ENCODE results near the gene ANKEF1. TPM values are rescaled to one million over a fixed set of nuclear protein-coding genes. Genes with fewer than 3 reads are reported as not detected.

The ANKEF1 gene
- total RNA-seq, 1 experiment from 2014 or later = 11.6 TPM

DNA sequence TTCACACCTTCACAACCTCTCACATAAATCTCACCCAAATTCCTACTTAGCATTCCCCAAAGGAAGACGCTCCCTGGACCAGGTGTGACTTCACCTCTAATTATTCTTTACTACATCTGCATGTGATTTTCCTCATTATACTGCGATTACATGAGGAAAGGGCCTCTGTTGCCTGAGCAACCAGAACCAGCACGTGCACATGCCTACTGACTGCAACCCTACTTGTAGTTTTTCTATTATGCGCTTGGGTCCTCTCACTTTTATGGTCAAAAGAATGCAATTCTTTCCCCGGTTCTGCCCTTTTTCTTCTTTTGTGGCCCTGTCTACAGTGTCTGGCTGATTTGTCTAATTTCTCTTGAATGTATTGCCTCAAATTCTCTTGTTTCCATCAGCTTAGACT lies 20.4 kb upstream of the ANKEF1 start:
- ATAC-seq = no peak
- H3K4me3 ChIP-seq (ENCODE audit: low read length) = no peak overlapping the region
- H3K9me3 ChIP-seq (ENCODE audit: low read length) = no peaks in the 10 kb centered on the region
- no peak overlapping the region for H2AFZ ChIP-seq (ENCODE audit: low read length)
- no peaks in the 10 kb centered on the region for H3K9me2 ChIP-seq (replicated peaks; ENCODE audit: low read length)
- H3K9ac ChIP-seq (ENCODE audit: low read length) = no peak overlapping the region
- H3K36me3 ChIP-seq (ENCODE audit: low read depth, low read length) = no peaks in the 10 kb centered on the region
- intact Hi-C loops (cut with micrococcal nuclease) = no loop called here
- CTCF ChIA-PET = no interaction called here
- no peaks in the 10 kb centered on the region for H4K20me1 ChIP-seq (ENCODE audit: low read length)
- H3K4me1 ChIP-seq (ENCODE audit: insufficient read depth, low read length) = no peaks in the 10 kb centered on the region
- POLR2A ChIA-PET (ENCODE audit: unreplicated experiment) = no interaction called here
- no TSS peak for BruUV-seq (replicated peaks)
- no peaks in the 10 kb centered on the region for H3K79me2 ChIP-seq (ENCODE audit: low read length)
- no peak for DNase-seq
- H3K4me2 ChIP-seq (ENCODE audit: low read length) = no peak overlapping the region
- TF ChIP-seq EZH2phosphoT487 (IDR thresholded peaks at IDR 0.05; ENCODE audit: borderline replicate concordance, low read length) = no peak
- no peak for TF ChIP-seq CTCF (conservative IDR thresholded peaks at IDR 0.05; ENCODE audit: low read depth, low read length)
- TF ChIP-seq EZH2 (IDR thresholded peaks at IDR 0.05; ENCODE audit: low read length, unreplicated experiment) = no peak
- H3F3A ChIP-seq (ENCODE audit: low read length, unreplicated experiment) = no peaks in the 10 kb centered on the region
- no peak overlapping the region for H3K27ac ChIP-seq (ENCODE audit: low read length)
- H3K27me3 ChIP-seq (ENCODE audit: low read length) = peaks cover 46% of the 10 kb centered on the region

DNA sequence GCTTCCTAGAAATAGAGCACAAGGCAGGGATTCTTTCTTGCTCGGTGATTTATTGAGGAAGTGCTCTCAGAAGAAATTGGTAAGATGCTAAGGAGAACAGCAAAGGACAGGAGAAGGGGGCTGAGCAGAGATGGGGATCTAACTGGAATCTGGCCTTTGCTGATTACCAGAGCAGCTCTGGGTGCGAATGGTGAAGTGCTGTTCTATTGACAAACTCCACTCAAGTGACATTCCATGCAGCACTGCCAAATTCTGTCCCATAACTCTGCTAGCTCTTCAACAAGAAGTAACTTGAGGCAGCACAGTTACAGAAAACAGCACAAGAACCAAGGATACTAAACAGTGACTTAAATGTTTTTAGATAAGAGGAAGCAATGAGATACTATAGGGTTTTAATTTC lies 13.8 kb upstream of the ANKEF1 start:
- Histone ChIP-seq H2AFZ (ENCODE audit: low read length) (no peak overlapping the region), H3K9me3 (ENCODE audit: low read length) (no peaks in the 10 kb centered on the region), H3K4me3 (ENCODE audit: low read length) (no peak overlapping the region), H3K9ac (ENCODE audit: low read length) (no peak overlapping the region), H3K9me2 (replicated peaks; ENCODE audit: low read length) (no peaks in the 10 kb centered on the region), H3K4me1 (ENCODE audit: insufficient read depth, low read length) (no peaks in the 10 kb centered on the region), H4K20me1 (ENCODE audit: low read length) (no peaks in the 10 kb centered on the region), H3K36me3 (ENCODE audit: low read depth, low read length) (no peaks in the 10 kb centered on the region), H3K27me3 (ENCODE audit: low read length) (peaks cover 43% of the 10 kb centered on the region), H3K4me2 (ENCODE audit: low read length) (no peak overlapping the region), H3K27ac (ENCODE audit: low read length) (no peak overlapping the region), H3K79me2 (ENCODE audit: low read length) (no peaks in the 10 kb centered on the region), H3F3A (ENCODE audit: low read length, unreplicated experiment) (no peaks in the 10 kb centered on the region)
- no TSS peak for BruUV-seq (replicated peaks)
- no peak for ATAC-seq
- ChIA-PET POLR2A (ENCODE audit: unreplicated experiment) (no interaction called here), CTCF (no interaction called here)
- DNase-seq = no peak
- intact Hi-C loops (cut with micrococcal nuclease) = no loop called here
- TF ChIP-seq EZH2 (IDR thresholded peaks at IDR 0.05; ENCODE audit: low read length, unreplicated experiment) (no peak), EZH2phosphoT487 (IDR thresholded peaks at IDR 0.05; ENCODE audit: borderline replicate concordance, low read length) (no peak)

GRCh38 chr20:10022625-10023024 lies 12.2 kb upstream of the ANKEF1 start:
- H3K9ac ChIP-seq (ENCODE audit: low read length) = no peak overlapping the region
- H3K4me1 ChIP-seq (ENCODE audit: insufficient read depth, low read length) = no peaks in the 10 kb centered on the region
- TF ChIP-seq EZH2 (IDR thresholded peaks at IDR 0.05; ENCODE audit: low read length, unreplicated experiment) = no peak
- no peak for TF ChIP-seq CTCF (conservative IDR thresholded peaks at IDR 0.05; ENCODE audit: low read depth, low read length)
- TF ChIP-seq EZH2phosphoT487 (IDR thresholded peaks at IDR 0.05; ENCODE audit: borderline replicate concordance, low read length) = no peak
- no peaks in the 10 kb centered on the region for H3K79me2 ChIP-seq (ENCODE audit: low read length)
- POLR2A ChIA-PET (ENCODE audit: unreplicated experiment) = no interaction called here
- H3K9me3 ChIP-seq (ENCODE audit: low read length) = no peaks in the 10 kb centered on the region
- H3K9me2 ChIP-seq (replicated peaks; ENCODE audit: low read length) = no peaks in the 10 kb centered on the region
- no TSS peak for BruUV-seq (replicated peaks)
- no peaks in the 10 kb centered on the region for H4K20me1 ChIP-seq (ENCODE audit: low read length)
- no peaks in the 10 kb centered on the region for H3F3A ChIP-seq (ENCODE audit: low read length, unreplicated experiment)
- no peak overlapping the region for H3K27ac ChIP-seq (ENCODE audit: low read length)
- intact Hi-C loops (cut with micrococcal nuclease) = no loop called here
- DNase-seq (no peak), ATAC-seq (no peak)
- no peak overlapping the region for H3K4me2 ChIP-seq (ENCODE audit: low read length)
- H3K36me3 ChIP-seq (ENCODE audit: low read depth, low read length) = no peaks in the 10 kb centered on the region
- no peak overlapping the region for H2AFZ ChIP-seq (ENCODE audit: low read length)
- peaks cover 56% of the 10 kb centered on the region for H3K27me3 ChIP-seq (ENCODE audit: low read length)
- CTCF ChIA-PET = no interaction called here
- H3K4me3 ChIP-seq (ENCODE audit: low read length) = no peak overlapping the region

All from PC-3 (cell line).